Thyroid gland (tissue), 4 donors: ENCODE results near the gene NRTN.

Experiments used
- POLR2A ChIP-seq, 2 donors: fragments of 450-650 bp; IDR thresholded peaks; one replicate each; pipeline ENCODE4 v1.6.1; 2017; ENCODE audit warnings: antibody characterized with exemption in 2 of 2, mild to moderate bottlenecking in 2 of 2, moderate library complexity in 1 of 2
- TF ChIP-seq, protein P1 (sequence below), 6 experiments: fragments of 200-600 bp in 3 of 6; fragments of 450-650 bp in 3 of 6; sonication (generic) in 3 of 6; IDR thresholded peaks; one replicate each; pipeline ENCODE4 v1.5.1; 2016 to 2019; ENCODE audit warnings: antibody characterized with exemption in 6 of 6, mild to moderate bottlenecking in 2 of 6, inconsistent platforms in 1 of 6, moderate library complexity in 1 of 6

DNA sequence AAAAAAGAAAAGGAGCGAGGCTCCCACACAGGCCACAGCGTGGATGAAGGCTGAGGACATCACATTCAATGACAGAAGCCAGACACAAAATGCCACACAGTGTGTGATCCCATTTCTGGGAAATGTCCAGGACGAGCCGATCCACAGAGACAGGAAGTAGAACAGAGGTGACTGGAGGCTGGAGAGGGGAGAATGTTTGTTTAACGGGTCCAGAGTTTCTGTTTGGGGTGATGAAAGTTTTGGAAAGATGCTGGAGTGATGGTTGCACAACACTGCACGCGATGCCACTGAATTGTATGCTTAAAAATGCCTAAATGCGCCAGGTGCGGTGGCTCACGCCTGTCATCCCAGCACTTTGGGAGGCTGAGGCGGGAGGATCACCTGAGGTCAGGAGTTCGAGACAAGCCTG, 66.1 kb downstream of the NRTN start:
- TF ChIP-seq, protein P1, sequence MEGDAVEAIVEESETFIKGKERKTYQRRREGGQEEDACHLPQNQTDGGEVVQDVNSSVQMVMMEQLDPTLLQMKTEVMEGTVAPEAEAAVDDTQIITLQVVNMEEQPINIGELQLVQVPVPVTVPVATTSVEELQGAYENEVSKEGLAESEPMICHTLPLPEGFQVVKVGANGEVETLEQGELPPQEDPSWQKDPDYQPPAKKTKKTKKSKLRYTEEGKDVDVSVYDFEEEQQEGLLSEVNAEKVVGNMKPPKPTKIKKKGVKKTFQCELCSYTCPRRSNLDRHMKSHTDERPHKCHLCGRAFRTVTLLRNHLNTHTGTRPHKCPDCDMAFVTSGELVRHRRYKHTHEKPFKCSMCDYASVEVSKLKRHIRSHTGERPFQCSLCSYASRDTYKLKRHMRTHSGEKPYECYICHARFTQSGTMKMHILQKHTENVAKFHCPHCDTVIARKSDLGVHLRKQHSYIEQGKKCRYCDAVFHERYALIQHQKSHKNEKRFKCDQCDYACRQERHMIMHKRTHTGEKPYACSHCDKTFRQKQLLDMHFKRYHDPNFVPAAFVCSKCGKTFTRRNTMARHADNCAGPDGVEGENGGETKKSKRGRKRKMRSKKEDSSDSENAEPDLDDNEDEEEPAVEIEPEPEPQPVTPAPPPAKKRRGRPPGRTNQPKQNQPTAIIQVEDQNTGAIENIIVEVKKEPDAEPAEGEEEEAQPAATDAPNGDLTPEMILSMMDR (IDR thresholded peaks at IDR 0.05), result no peak
- TF ChIP-seq POLR2A (IDR thresholded peaks at IDR 0.05), result no peak
